CD14-positive monocyte (primary cell): ENCODE results near the gene HIPK3. TPM values are rescaled to one million over a fixed set of nuclear protein-coding genes. Genes with fewer than 3 reads are reported as not detected.

Source experiments
- DNase-seq, 3 donors: peaks; one replicate each; pipeline ENCODE4 v3.0.0-alpha.2; 2011 to 2022
- H2AFZ ChIP-seq: 2 replicates; pipeline ENCODE4 v1.6.0; 2012; ENCODE audit warnings: mild to moderate bottlenecking, low read depth, low read length, inconsistent platforms; ENCODE audit not compliant: insufficient read depth, poor library complexity, severe bottlenecking
- H3K27ac ChIP-seq, 2 donors: 1 replicate in 1 of 2; 2 replicates in 1 of 2; pipeline ENCODE4 v1.5.1; 2012 to 2013; ENCODE audit warnings: low read length in 2 of 2, control low read depth in 1 of 2, inconsistent platforms in 1 of 2, low read depth in 1 of 2, mild to moderate bottlenecking in 1 of 2
- H3K27me3 ChIP-seq, 2 donors: one replicate each; pipeline versions ENCODE4 v1.6.0 to v1.6.1; 2011 to 2013; ENCODE audit warnings: low read length in 2 of 2; ENCODE audit not compliant: control insufficient read depth in 2 of 2, insufficient read depth in 2 of 2
- H3K36me3 ChIP-seq, 2 donors: replicated peaks in 1 of 2; 1 replicate in 1 of 2; 2 replicates in 1 of 2; pipeline versions ENCODE4 v1.5.1 to v1.6.1; 2012 to 2013; ENCODE audit warnings: low read length in 2 of 2, control low read depth in 1 of 2, inconsistent platforms in 1 of 2, mild to moderate bottlenecking in 1 of 2; ENCODE audit not compliant: insufficient read depth in 2 of 2, control insufficient read depth in 1 of 2
- H3K4me1 ChIP-seq, 2 donors: 1 replicate in 1 of 2; 2 replicates in 1 of 2; pipeline versions ENCODE4 v1.5.1 to v1.6.1; 2012 to 2013; ENCODE audit warnings: low read length in 2 of 2, control low read depth in 1 of 2, inconsistent platforms in 1 of 2, mild to moderate bottlenecking in 1 of 2, moderate library complexity in 1 of 2; ENCODE audit not compliant: insufficient read depth in 2 of 2, control insufficient read depth in 1 of 2
- H3K4me2 ChIP-seq: replicated peaks from 2 replicates; pipeline ENCODE3; 2012; ENCODE audit warnings: low read length, moderate library complexity, mild to moderate bottlenecking; ENCODE audit not compliant: poor library complexity, severe bottlenecking; ENCODE audit errors: extremely low read depth
- H3K4me3 ChIP-seq, 3 experiments: fragments of 200-600 bp in 1 of 3; sonication (generic) in 1 of 3; replicated peaks in 1 of 3; 1 replicate in 2 of 3; 2 replicates in 1 of 3; pipeline ENCODE4 v1.5.1; 2011 to 2013; ENCODE audit warnings: low read length in 3 of 3, mild to moderate bottlenecking in 3 of 3, control low read depth in 2 of 3, low read depth in 2 of 3, inconsistent platforms in 1 of 3, moderate library complexity in 1 of 3
- H3K79me2 ChIP-seq: 2 replicates; pipeline ENCODE4 v1.6.0; 2012; ENCODE audit warnings: mild to moderate bottlenecking, control low read depth, inconsistent platforms, low read length, moderate library complexity; ENCODE audit not compliant: insufficient read depth
- H3K9ac ChIP-seq: 2 replicates; pipeline ENCODE4 v1.6.0; 2017; ENCODE audit warnings: low read length, mild to moderate bottlenecking; ENCODE audit not compliant: insufficient read depth, poor library complexity, severe bottlenecking
- H3K9me3 ChIP-seq, 2 donors: replicated peaks in 1 of 2; 1 replicate in 1 of 2; 2 replicates in 1 of 2; pipeline versions ENCODE4 v1.5.1 to v1.6.1; 2012 to 2013; ENCODE audit warnings: low read length in 2 of 2, control low read depth in 1 of 2; ENCODE audit not compliant: control insufficient read depth in 1 of 2, insufficient read depth in 1 of 2
- H4K20me1 ChIP-seq: 2 replicates; pipeline ENCODE4 v1.6.0; 2012; ENCODE audit warnings: mild to moderate bottlenecking, low read length, control low read depth, moderate library complexity; ENCODE audit not compliant: insufficient read depth
- H3K27ac Mint-ChIP-seq, 7 donors: one replicate each; pipeline ENCODE4 v1.8.0; 2020; ENCODE audit warnings: mild to moderate bottlenecking in 7 of 7, mixed read lengths in 7 of 7, moderate library complexity in 6 of 7, inconsistent platforms in 2 of 7
- H3K27me3 Mint-ChIP-seq, 3 donors: one replicate each; pipeline ENCODE4 v1.8.0; 2021 to 2022; ENCODE audit warnings: low read depth in 3 of 3, mild to moderate bottlenecking in 3 of 3, mixed read lengths in 3 of 3, moderate library complexity in 3 of 3, inconsistent platforms in 1 of 3
- H3K36me3 Mint-ChIP-seq, 2 donors: one replicate each; pipeline ENCODE4 v1.8.0; 2020; ENCODE audit warnings: mixed read lengths in 2 of 2, inconsistent platforms in 1 of 2, mild to moderate bottlenecking in 1 of 2
- H3K4me1 Mint-ChIP-seq: one replicate; pipeline ENCODE4 v1.8.0; 2020; ENCODE audit warnings: mild to moderate bottlenecking, mixed read lengths
- H3K4me3 Mint-ChIP-seq, 2 donors: one replicate each; pipeline ENCODE4 v1.8.0; 2020; ENCODE audit warnings: mild to moderate bottlenecking in 2 of 2, mixed read lengths in 2 of 2, moderate library complexity in 1 of 2
- H3K9me3 Mint-ChIP-seq, 7 donors: one replicate each; pipeline ENCODE4 v1.8.0; 2020 to 2022; ENCODE audit warnings: mixed read lengths in 7 of 7, mild to moderate bottlenecking in 6 of 7, moderate library complexity in 6 of 7, inconsistent platforms in 2 of 7
- CTCF ChIP-seq: fragments of 200-600 bp; IDR thresholded peaks from one replicate; pipeline ENCODE4 v1.8.0; 2022; ENCODE audit warnings: antibody characterized with exemption, mild to moderate bottlenecking
- WGBS: methylation state at CpG from one replicate; pipeline ENCODE4 v1.1.5; 2013; ENCODE audit warnings: missing lambda C conversion rate; ENCODE audit not compliant: insufficient coverage; 5-methylcytosine and 5-hydroxymethylcytosine counted together
- intact Hi-C, 2 donors: fragments of 100-400 bp; cut with micrococcal nuclease; formaldehyde crosslinking; loops; one replicate each; pipeline versions ENCODE4 v1.15.0 to v1.15.1; 2023
- polyA minus RNA-seq: library from RNA; depleted of rRNA, polyadenylated mRNA; stranded (reverse); fragments of >200 nt; gene quantifications from 2 replicates; pipeline ENCODE4 v1.2.3, GENCODE V29; 2012
- polyA plus RNA-seq, 3 donors: library from polyadenylated mRNA; depleted of rRNA in 1 of 3; unstranded in 2 of 3; stranded (reverse) in 1 of 3; fragments of 300-500 nt in 2 of 3; fragments of >200 nt in 1 of 3; fragmentation: Illumina TruSeq in 2 of 3; gene quantifications; 1 replicate in 2 of 3; 2 replicates in 1 of 3; pipeline ENCODE4 v1.2.3, GENCODE V29; 2012 to 2021
- total RNA-seq, 12 experiments: library from RNA in 1 of 12; stranded (reverse) in 1 of 12; fragments of 120-200 nt in 1 of 12; gene quantifications; one replicate each; pipeline ENCODE4 v1.2.4 and lab custom pipeline; 2013 to 2026; ENCODE audit warnings: mixed read lengths in 6 of 12, inconsistent platforms in 1 of 12

The HIPK3 gene
- 190 TPM for total RNA-seq (2013)
- polyA plus RNA-seq (10 to 100 TPM; 62.0 to 68.6 (median 63.5) TPM), polyA minus RNA-seq (117 and 157 TPM in 2 replicates), total RNA-seq (lab: John Stamatoyannopoulos, UW) (524 to 1,062 (median 750) reads per million in 11 experiments)

GRCh38 chr11:33257160-33257896, at the start of gene HIPK3:
HIPK3 (plus strand) TSS chr11:33257381.
- WGBS: under 1% methylated on average over 85 of the region's 85 CpGs
- H3K4me3 Mint-ChIP-seq: peak within 1 kb of the TSS; percentile 99
- Histone ChIP-seq H2AFZ (peak within 1 kb of the TSS; percentile 88), H4K20me1 (peaks cover 36% of the 10 kb centered on the region), H3K36me3 (no peaks in the 10 kb centered on the region), H3K27ac (peak within 1 kb of the TSS; percentile 99), H3K4me2 (peak within 1 kb of the TSS; percentile 87), H3K27me3 (no peaks in the 10 kb centered on the region), H3K9me3 (no peaks in the 10 kb centered on the region), H3K4me3 (peak within 1 kb of the TSS; percentile 86 to 99 (median 96)), H3K4me1 (peaks cover 41 to 52% of the 10 kb centered on the region in 2 donors), H3K79me2 (peaks cover 65% of the 10 kb centered on the region), H3K9ac (peak within 1 kb of the TSS; percentile 100)
- H3K27ac Mint-ChIP-seq: peak within 1 kb of the TSS; percentile 98 to 100 (median 99)
- TF ChIP-seq CTCF: peak; percentile 23
- H3K27me3 Mint-ChIP-seq: no peaks in the 10 kb centered on the region
- DNase-seq: peak; percentile 75 to 82 (median 77)
- H3K36me3 Mint-ChIP-seq: peaks cover 3 to 7% of the 10 kb centered on the region in 2 donors
- H3K4me1 Mint-ChIP-seq: peaks cover 49% of the 10 kb centered on the region
- H3K9me3 Mint-ChIP-seq: no peaks in the 10 kb centered on the region
- intact Hi-C loops: loop anchor here (5.0 to 10.0 kb wide), 5 partner anchors 45 to 797 kb away; partner anchors contain the start of gene CAPRIN1 (in 1 of the 2)

- Histone ChIP-seq H3K27ac (peak overlapping the region in 1 of 2 donors; percentile 22), H3K79me2 (no peaks in the 10 kb centered on the region), H3K9me3 (no peaks in the 10 kb centered on the region), H3K4me3 (no peak overlapping the region), H3K4me1 (peaks cover 46 to 56% of the 10 kb centered on the region in 2 donors), H3K4me2 (no peak overlapping the region), H3K9ac (no peak overlapping the region), H3K27me3 (no peaks in the 10 kb centered on the region), H2AFZ (no peak overlapping the region), H3K36me3 (no peaks in the 10 kb centered on the region), H4K20me1 (no peaks in the 10 kb centered on the region)
- 0% methylated on average over 1 of the region's 4 CpGs for WGBS
- DNase-seq: peak in 2 of 3 donors; percentile 43 to 58
- Mint-ChIP-seq H3K36me3 (peaks cover 0 to 2% of the 10 kb centered on the region in 2 donors), H3K4me1 (peaks cover 44% of the 10 kb centered on the region), H3K4me3 (no peak overlapping the region), H3K27ac (peak overlapping the region in 5 of 7 donors; percentile 15 to 81 (median 58)), H3K9me3 (no peaks in the 10 kb centered on the region), H3K27me3 (peaks cover 0 to 3% (median 0%) of the 10 kb centered on the region in 3 donors)
- intact Hi-C loops: no loop called here
- TF ChIP-seq CTCF: no peak
Measured at GRCh38 chr11:33207408-33207985, 49.7 kb upstream of the HIPK3 start.
